T-cell (primary cell): ENCODE data around the gene GMPPA. TPM values are rescaled to one million over a fixed set of nuclear protein-coding genes. Genes with fewer than 3 reads are reported as not detected.

Source experiments
- ATAC-seq, 4 experiments: fragments of 200-7000 bp in 3 of 4; fragments of 150-1000 bp in 1 of 4; cut with Tn5 transposase; replicated peaks in 1 of 4; 1 replicate in 3 of 4; 2 replicates in 1 of 4; pipeline ENCODE4 v1.10.0; 2021; ENCODE audit warnings: moderate library complexity in 3 of 4, mild to moderate bottlenecking in 2 of 4, moderate number of reproducible peaks in 1 of 4
- CTCF ChIA-PET, 2 donors: fragments of 300-600 bp; sonication (Branson Sonifier 250); formaldehyde crosslinking; loops; one replicate each; lab custom pipeline; 2022; ENCODE audit warnings: antibody characterized with exemption in 2 of 2; lab: Charles Lee
- POLR2A ChIA-PET, 2 donors: fragments of 300-600 bp; sonication (Branson Sonifier 250); formaldehyde crosslinking; loops; one replicate each; lab custom pipeline; 2022; ENCODE audit warnings: antibody characterized with exemption in 2 of 2; lab: Charles Lee
- DNase-seq, 35 experiments: peaks; one replicate each; pipeline versions ENCODE4 v3.0.0 to v3.0.0-alpha.2; 2013 to 2023
- H3K27ac ChIP-seq: one replicate; pipeline ENCODE4 v1.5.1; 2013; ENCODE audit warnings: low read length
- H3K27me3 ChIP-seq, 2 experiments: replicated peaks in 1 of 2; 1 replicate in 1 of 2; 2 replicates in 1 of 2; pipeline versions ENCODE4 v1.6.1 to v1.7.0; 2013; ENCODE audit warnings: low read length in 1 of 2, mixed read lengths in 1 of 2; ENCODE audit not compliant: control insufficient read depth in 2 of 2, insufficient read depth in 2 of 2; ENCODE audit errors: extremely low read depth in 1 of 2
- H3K36me3 ChIP-seq, 2 donors: 1 replicate in 1 of 2; 2 replicates in 1 of 2; pipeline versions ENCODE4 v1.6.1 to v1.7.0; 2013; ENCODE audit warnings: low read length in 1 of 2; ENCODE audit not compliant: control insufficient read depth in 2 of 2, insufficient read depth in 1 of 2; ENCODE audit errors: extremely low read depth in 1 of 2
- H3K4me1 ChIP-seq, 2 experiments: 1 replicate in 1 of 2; 2 replicates in 1 of 2; pipeline versions ENCODE4 v1.6.1 to v1.7.0; 2013; ENCODE audit warnings: low read length in 2 of 2, mixed read lengths in 1 of 2; ENCODE audit not compliant: insufficient read depth in 2 of 2, control insufficient read depth in 1 of 2; ENCODE audit errors: extremely low read depth in 1 of 2
- H3K4me3 ChIP-seq, 2 donors: 1 replicate in 1 of 2; 2 replicates in 1 of 2; pipeline versions ENCODE4 v1.5.1 to v1.7.0; 2013; ENCODE audit warnings: mild to moderate bottlenecking in 2 of 2, low read length in 1 of 2, moderate library complexity in 1 of 2; ENCODE audit not compliant: control insufficient read depth in 1 of 2; ENCODE audit errors: extremely low read depth in 1 of 2
- H3K9me3 ChIP-seq: 2 replicates; pipeline ENCODE4 v1.7.0; 2013
- H3K27ac Mint-ChIP-seq, 2 donors: one replicate each; pipeline ENCODE4 v1.8.0; 2020 to 2021; ENCODE audit warnings: mild to moderate bottlenecking in 2 of 2, mixed read lengths in 2 of 2
- H3K27me3 Mint-ChIP-seq, 2 donors: one replicate each; pipeline ENCODE4 v1.8.0; 2021 to 2022; ENCODE audit warnings: mixed read lengths in 2 of 2
- H3K36me3 Mint-ChIP-seq: one replicate; pipeline ENCODE4 v1.8.0; 2021; ENCODE audit warnings: mixed read lengths
- H3K4me1 Mint-ChIP-seq, 3 donors: one replicate each; pipeline ENCODE4 v1.8.0; 2020 to 2022; ENCODE audit warnings: mixed read lengths in 3 of 3, mild to moderate bottlenecking in 1 of 3
- H3K4me3 Mint-ChIP-seq, 3 donors: one replicate each; pipeline ENCODE4 v1.8.0; 2020 to 2022; ENCODE audit warnings: mild to moderate bottlenecking in 3 of 3, mixed read lengths in 3 of 3, moderate library complexity in 3 of 3
- H3K9me3 Mint-ChIP-seq, 3 donors: one replicate each; pipeline ENCODE4 v1.8.0; 2020 to 2022; ENCODE audit warnings: mixed read lengths in 3 of 3
- WGBS: methylation state at CpG from one replicate; pipeline ENCODE4 v1.1.5; 2013; ENCODE audit warnings: missing lambda C conversion rate; ENCODE audit not compliant: insufficient coverage; 5-methylcytosine and 5-hydroxymethylcytosine counted together
- total RNA-seq, 35 experiments: library from RNA in 6 of 35; stranded (reverse) in 6 of 35; fragments of 120-200 nt in 1 of 35; gene quantifications; one replicate each; pipeline versions ENCODE4 v1.2.1 to v1.2.4 and lab custom pipeline; 2013 to 2026

Gene GMPPA
- total RNA-seq, 5 donors from 2014 or later (not counting 1 experiment from before 2014, with no cell fraction given), result 20.6 to 47.7 (median 41.3) TPM

- H3K36me3 ChIP-seq, result no peaks in the 10 kb centered on the region
- Mint-ChIP-seq H3K27ac (no peak overlapping the region), H3K4me3 (no peak overlapping the region), H3K36me3 (no peaks in the 10 kb centered on the region), H3K4me1 (peaks cover 12 to 14% (median 13%) of the 10 kb centered on the region in 3 donors), H3K9me3 (no peaks in the 10 kb centered on the region), H3K27me3 (peaks cover 36 to 64% of the 10 kb centered on the region in 2 donors)
- no peaks in the 10 kb centered on the region for H3K9me3 ChIP-seq
- POLR2A ChIA-PET, result no interaction called here
- WGBS, result 100% methylated on average over 1 of the region's 5 CpGs
- no peak overlapping the region for H3K4me3 ChIP-seq
- CTCF ChIA-PET, result interaction anchor here in 1 of 2 donors (0.8 kb wide), 1 partner anchor 17 kb away, joined by 3 read pairs; no protein-coding TSS in a partner anchor
- no peak for ATAC-seq
- H3K4me1 ChIP-seq, result peaks cover 2 to 28% of the 10 kb centered on the region in 2 experiments
- peaks cover 3 to 97% of the 10 kb centered on the region in 2 experiments for H3K27me3 ChIP-seq
- no peak overlapping the region for H3K27ac ChIP-seq
- DNase-seq, result no peak
Measured at GRCh38 chr2:219493086-219493485, 5.6 kb upstream of the GMPPA start.

GRCh38 chr2:219494952-219495530, 3.6 kb upstream of the GMPPA start:
- WGBS, result 10% methylated on average over 4 of the region's 10 CpGs
- peaks cover 2 to 46% of the 10 kb centered on the region in 2 experiments for H3K4me1 ChIP-seq
- POLR2A ChIA-PET, result interaction anchor here in 1 of 2 donors (0.6 kb wide), 1 partner anchor 1099 kb away, joined by 3 read pairs; no protein-coding TSS in a partner anchor

GRCh38 chr2:219495531-219496122, 3.1 kb upstream of the GMPPA start:
- POLR2A ChIA-PET, result no interaction called here

More at GRCh38 chr2:219494952-219495530, 3.6 kb upstream of the GMPPA start:
- Mint-ChIP-seq H3K4me1 (peaks cover 27 to 32% (median 31%) of the 10 kb centered on the region in 3 donors), H3K9me3 (no peaks in the 10 kb centered on the region), H3K27ac (no peak overlapping the region), H3K4me3 (no peak overlapping the region), H3K27me3 (peaks cover 42 to 66% of the 10 kb centered on the region in 2 donors), H3K36me3 (peaks cover 3% of the 10 kb centered on the region)
- Histone ChIP-seq H3K27me3 (peaks cover 3 to 82% of the 10 kb centered on the region in 2 experiments), H3K36me3 (no peaks in the 10 kb centered on the region), H3K4me3 (no peak overlapping the region), H3K27ac (no peak overlapping the region), H3K9me3 (no peaks in the 10 kb centered on the region)
- DNase-seq (no peak), ATAC-seq (no peak)
- CTCF ChIA-PET, result interaction anchor here (0.9 to 3.2 kb wide), 5 partner anchors 13 to 36 kb away, joined by 3 to 29 read pairs (median 3); no protein-coding TSS in a partner anchor

GRCh38 chr2:219496247-219496824, 2.4 kb upstream of the GMPPA start:
- peak overlapping the region in 2 of 3 donors; percentile 56 to 90 for H3K4me3 Mint-ChIP-seq
- DNase-seq, result no peak
- H3K9me3 Mint-ChIP-seq, result no peaks in the 10 kb centered on the region
- 13% methylated on average over 12 of the region's 20 CpGs for WGBS
- Histone ChIP-seq H3K4me3 (no peak overlapping the region), H3K36me3 (no peaks in the 10 kb centered on the region), H3K4me1 (peaks cover 2 to 48% of the 10 kb centered on the region in 2 experiments), H3K9me3 (no peaks in the 10 kb centered on the region), H3K27me3 (peaks cover 3 to 71% of the 10 kb centered on the region in 2 experiments), H3K27ac (no peak overlapping the region)
- POLR2A ChIA-PET, result no interaction called here
- CTCF ChIA-PET, result interaction anchor here (0.6 to 3.2 kb wide), 9 partner anchors 10 to 54 kb away, joined by 3 to 29 read pairs (median 3); no protein-coding TSS in a partner anchor
- H3K27me3 Mint-ChIP-seq, result peaks cover 42 to 63% of the 10 kb centered on the region in 2 donors
- H3K27ac Mint-ChIP-seq, result no peak overlapping the region
- H3K36me3 Mint-ChIP-seq, result peaks cover 3% of the 10 kb centered on the region
- no peak for ATAC-seq
- H3K4me1 Mint-ChIP-seq, result peaks cover 31 to 39% (median 35%) of the 10 kb centered on the region in 3 donors

More at GRCh38 chr2:219495531-219496122, 3.1 kb upstream of the GMPPA start:
- no peaks in the 10 kb centered on the region for H3K9me3 Mint-ChIP-seq
- DNase-seq (peak in 22 of 35 experiments; percentile 14 to 68 (median 33)), ATAC-seq (peak in 1 of 4 experiments; percentile 8)
- WGBS, result 41% methylated on average over 9 of the region's 14 CpGs
- H3K4me1 Mint-ChIP-seq, result peaks cover 31 to 37% (median 35%) of the 10 kb centered on the region in 3 donors
- H3K27ac Mint-ChIP-seq, result no peak overlapping the region
- Histone ChIP-seq H3K27me3 (peaks cover 3 to 76% of the 10 kb centered on the region in 2 experiments), H3K4me3 (no peak overlapping the region), H3K36me3 (no peaks in the 10 kb centered on the region), H3K4me1 (peaks cover 2 to 48% of the 10 kb centered on the region in 2 experiments), H3K9me3 (no peaks in the 10 kb centered on the region), H3K27ac (no peak overlapping the region)
- CTCF ChIA-PET, result interaction anchor here (0.5 to 3.2 kb wide), 7 partner anchors 12 to 294 kb away, joined by 3 to 29 read pairs (median 3); no protein-coding TSS in a partner anchor
- no peak overlapping the region for H3K4me3 Mint-ChIP-seq
- peaks cover 3% of the 10 kb centered on the region for H3K36me3 Mint-ChIP-seq
- peaks cover 42 to 65% of the 10 kb centered on the region in 2 donors for H3K27me3 Mint-ChIP-seq

GRCh38 chr2:219496825-219497494, 1.7 kb upstream of the GMPPA start:
- Histone ChIP-seq H3K27me3 (peaks cover 3 to 65% of the 10 kb centered on the region in 2 experiments), H3K27ac (no peak overlapping the region), H3K4me1 (peaks cover 2 to 48% of the 10 kb centered on the region in 2 experiments), H3K4me3 (peak overlapping the region; percentile 30 to 72), H3K36me3 (peaks cover 0 to 3% of the 10 kb centered on the region in 2 donors), H3K9me3 (no peaks in the 10 kb centered on the region)
- ChIA-PET POLR2A (no interaction called here), CTCF (interaction anchor here (0.6 to 3.2 kb wide), 6 partner anchors 10 to 55 kb away, joined by 3 to 29 read pairs (median 4); no protein-coding TSS in a partner anchor)
- no peak for ATAC-seq
- peak in 3 of 35 experiments; percentile 20 to 28 (median 21) for DNase-seq
- Mint-ChIP-seq H3K27me3 (peaks cover 39 to 60% of the 10 kb centered on the region in 2 donors), H3K4me1 (peaks cover 32 to 40% (median 35%) of the 10 kb centered on the region in 3 donors), H3K36me3 (peaks cover 3% of the 10 kb centered on the region), H3K27ac (no peak overlapping the region), H3K4me3 (peak overlapping the region; percentile 90 to 96 (median 93)), H3K9me3 (no peaks in the 10 kb centered on the region)
- WGBS, result 17% methylated on average over 61 of the region's 61 CpGs
